Measurements from ENCODE around the gene SUPT7L. TPM values are rescaled to one million over a fixed set of nuclear protein-coding genes. Genes with fewer than 3 reads are reported as not detected.

The SUPT7L gene
- total RNA-seq, 1 donor: 38.4 TPM

DNA sequence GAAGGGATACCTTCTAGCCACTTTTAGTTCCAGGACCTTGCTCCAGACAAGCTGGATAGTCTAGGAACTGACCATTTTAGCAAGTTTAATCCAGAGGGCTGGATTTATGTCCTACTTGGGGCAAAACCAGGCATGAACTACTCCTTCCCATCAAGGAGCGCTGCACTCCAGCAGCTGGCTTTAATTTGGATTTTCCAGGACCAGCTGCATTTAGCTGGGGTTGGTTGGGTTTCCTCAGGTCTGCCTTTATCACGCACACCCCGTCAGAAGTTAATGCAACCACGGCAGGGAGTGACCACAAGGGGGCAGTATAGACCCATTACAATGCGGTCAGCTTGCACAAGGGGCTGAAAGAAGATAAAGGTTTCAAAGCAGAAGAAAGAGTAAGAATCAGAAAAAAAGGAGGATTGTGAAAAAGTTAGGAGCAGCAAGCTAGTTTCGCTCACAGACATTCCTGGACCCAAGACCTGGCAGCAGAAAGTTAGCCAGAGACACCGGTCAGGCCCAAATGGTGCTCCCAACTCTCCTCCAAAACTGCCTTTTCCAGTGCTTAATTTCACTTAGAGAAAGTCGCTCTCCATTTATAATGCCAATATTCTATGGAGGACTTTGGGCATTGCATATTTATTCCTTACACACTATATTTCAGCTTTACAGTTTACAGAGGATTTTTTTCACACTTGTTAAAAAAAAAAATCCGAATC, 40.4 kb upstream of the SUPT7L start:
- TF ChIP-seq, protein P1, sequence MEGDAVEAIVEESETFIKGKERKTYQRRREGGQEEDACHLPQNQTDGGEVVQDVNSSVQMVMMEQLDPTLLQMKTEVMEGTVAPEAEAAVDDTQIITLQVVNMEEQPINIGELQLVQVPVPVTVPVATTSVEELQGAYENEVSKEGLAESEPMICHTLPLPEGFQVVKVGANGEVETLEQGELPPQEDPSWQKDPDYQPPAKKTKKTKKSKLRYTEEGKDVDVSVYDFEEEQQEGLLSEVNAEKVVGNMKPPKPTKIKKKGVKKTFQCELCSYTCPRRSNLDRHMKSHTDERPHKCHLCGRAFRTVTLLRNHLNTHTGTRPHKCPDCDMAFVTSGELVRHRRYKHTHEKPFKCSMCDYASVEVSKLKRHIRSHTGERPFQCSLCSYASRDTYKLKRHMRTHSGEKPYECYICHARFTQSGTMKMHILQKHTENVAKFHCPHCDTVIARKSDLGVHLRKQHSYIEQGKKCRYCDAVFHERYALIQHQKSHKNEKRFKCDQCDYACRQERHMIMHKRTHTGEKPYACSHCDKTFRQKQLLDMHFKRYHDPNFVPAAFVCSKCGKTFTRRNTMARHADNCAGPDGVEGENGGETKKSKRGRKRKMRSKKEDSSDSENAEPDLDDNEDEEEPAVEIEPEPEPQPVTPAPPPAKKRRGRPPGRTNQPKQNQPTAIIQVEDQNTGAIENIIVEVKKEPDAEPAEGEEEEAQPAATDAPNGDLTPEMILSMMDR (IDR thresholded peaks at IDR 0.05; ENCODE audit: insufficient read depth, low read depth, low read length): peak; percentile 90
- DNase-seq (ENCODE audit: low read depth): peak; percentile 90
- no peak overlapping the region for H3K4me3 ChIP-seq (ENCODE audit: low read depth, low read length)

DNA sequence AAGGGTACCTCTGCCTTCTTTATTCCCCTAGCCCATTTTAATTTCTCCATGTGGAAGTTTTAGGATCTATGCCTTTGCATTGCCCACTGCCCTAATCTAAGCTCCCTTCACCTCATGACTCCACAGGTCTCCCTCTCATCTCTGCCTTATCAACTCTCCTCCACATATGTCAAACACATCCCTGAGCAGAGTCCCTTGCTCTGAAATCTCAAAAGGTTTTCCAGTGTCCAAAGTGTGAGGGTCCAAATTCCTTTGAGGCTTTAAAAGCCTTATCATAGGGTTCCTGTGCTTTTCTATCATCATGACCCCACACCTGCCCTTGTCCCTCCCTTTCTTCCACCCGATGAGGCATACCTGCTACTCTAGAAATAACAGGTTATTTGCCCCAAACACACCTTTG, 38.9 kb upstream of the SUPT7L start:
- DNase-seq (ENCODE audit: low read depth): no peak
- no peak overlapping the region for H3K4me3 ChIP-seq (ENCODE audit: low read depth, low read length)
- TF ChIP-seq, protein P1 (IDR thresholded peaks at IDR 0.05; ENCODE audit: insufficient read depth, low read depth, low read length): no peak

DNA sequence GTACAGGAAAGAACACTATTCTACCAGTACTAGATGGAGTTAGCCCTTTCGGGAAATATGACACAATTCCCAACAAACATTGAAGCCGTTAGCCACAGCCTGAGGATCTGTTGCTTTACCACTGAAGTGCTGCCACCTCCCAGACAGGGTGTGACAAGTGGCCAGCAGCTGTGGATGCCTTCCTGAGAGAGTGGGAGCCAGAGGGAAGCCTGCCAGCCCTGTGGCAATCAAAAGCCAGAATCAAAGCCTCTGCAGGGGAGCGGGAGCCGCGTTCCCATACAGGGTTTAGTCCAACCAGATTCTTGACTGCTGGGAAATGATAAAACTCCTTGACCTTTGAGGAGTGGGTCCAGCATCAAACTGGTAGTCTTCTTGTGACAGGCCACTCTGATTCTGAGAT, 38.3 kb upstream of the SUPT7L start:
- DNase-seq (ENCODE audit: low read depth): no peak
- TF ChIP-seq, protein P1 (IDR thresholded peaks at IDR 0.05; ENCODE audit: insufficient read depth, low read depth, low read length): no peak
- no peak overlapping the region for H3K4me3 ChIP-seq (ENCODE audit: low read depth, low read length)

DNA sequence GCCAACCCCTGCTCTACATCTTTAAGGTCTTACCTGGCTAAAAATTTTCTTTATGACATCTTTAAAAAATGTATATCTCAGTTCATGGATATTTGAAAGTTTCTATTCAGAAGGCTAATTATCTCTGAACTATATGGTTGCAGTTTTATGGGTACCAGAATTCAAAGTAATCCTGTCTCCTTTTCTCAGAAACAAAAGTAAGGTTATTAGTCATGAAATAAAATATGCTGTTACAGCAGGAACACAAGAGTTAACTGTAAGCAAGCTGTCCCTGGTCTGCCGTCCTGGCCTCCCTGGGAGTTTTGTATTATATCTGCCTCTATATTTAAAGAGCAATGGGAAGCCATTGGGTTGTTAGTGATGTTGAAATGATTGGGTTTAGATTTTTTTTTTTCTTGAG, 34.2 kb upstream of the SUPT7L start:
- TF ChIP-seq, protein P1 (IDR thresholded peaks at IDR 0.05; ENCODE audit: insufficient read depth, low read depth, low read length): no peak
- DNase-seq (ENCODE audit: low read depth): no peak
- no peak overlapping the region for H3K4me3 ChIP-seq (ENCODE audit: low read depth, low read length)

DNA sequence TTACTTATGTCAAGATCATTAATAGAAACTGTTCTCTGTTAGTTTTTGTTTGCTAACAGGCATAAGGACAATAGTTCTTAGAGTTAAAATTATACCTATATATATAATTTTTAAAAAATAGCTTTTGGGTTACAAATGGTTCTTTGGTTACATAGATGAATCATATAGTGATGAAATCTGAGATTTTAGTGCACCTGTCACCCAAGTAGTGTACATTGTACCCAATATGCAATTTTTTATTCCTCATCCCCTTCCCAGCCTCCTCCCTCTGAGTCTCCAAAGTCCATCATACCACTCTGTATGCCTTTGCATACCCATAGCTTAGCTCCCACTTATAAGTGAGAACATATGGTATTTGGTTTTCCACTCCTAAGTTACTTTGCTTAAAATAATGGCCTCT, 26.6 kb upstream of the SUPT7L start:
- DNase-seq (ENCODE audit: low read depth): no peak

DNA sequence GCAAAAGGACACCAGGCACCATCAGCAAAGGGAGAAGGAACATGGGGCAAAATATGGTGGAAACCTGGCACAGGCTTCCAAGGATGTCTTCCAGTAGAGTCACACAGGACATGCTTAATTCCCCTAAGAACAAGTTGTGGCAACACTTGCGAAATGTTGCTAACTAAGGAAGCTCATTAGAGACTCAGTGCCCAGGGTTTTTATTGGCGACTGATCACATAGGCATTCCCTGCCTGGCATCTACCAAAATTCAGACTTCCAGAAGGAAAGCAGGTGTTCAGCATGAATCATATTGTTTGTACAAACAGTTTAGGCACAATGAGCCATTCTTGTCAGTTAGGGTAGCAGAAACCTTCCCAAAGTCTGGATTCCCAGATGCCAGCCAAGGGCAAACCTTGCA, 26.0 kb upstream of the SUPT7L start:
- no peak overlapping the region for H3K4me3 ChIP-seq (ENCODE audit: low read depth, low read length)
- TF ChIP-seq, protein P1 (IDR thresholded peaks at IDR 0.05; ENCODE audit: insufficient read depth, low read depth, low read length): no peak
- DNase-seq (ENCODE audit: low read depth): no peak

More for the DNA sequence above, 26.6 kb upstream of the SUPT7L start:
- TF ChIP-seq, protein P1 (IDR thresholded peaks at IDR 0.05; ENCODE audit: insufficient read depth, low read depth, low read length): no peak
- no peak overlapping the region for H3K4me3 ChIP-seq (ENCODE audit: low read depth, low read length)

DNA sequence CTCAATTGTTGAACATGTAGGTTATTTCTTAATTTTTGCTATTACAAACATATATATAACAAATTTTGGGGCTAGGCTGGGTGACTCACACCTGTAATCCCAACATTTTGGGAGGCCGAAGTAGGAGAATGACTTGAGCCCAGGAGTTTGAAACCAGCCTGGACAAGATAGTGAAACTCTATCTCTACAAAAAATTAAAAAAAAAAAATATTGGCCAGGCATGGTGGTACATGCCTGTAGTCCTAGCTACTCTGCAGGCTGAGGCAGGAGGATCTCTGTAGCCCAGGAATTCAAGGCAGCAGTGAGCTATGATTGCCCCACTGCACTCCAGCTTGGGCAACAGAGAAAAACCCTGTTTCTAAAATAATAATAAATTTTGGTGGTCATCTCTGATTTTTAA, 23.8 kb upstream of the SUPT7L start:
- H3K4me3 ChIP-seq (ENCODE audit: low read depth, low read length): no peak overlapping the region
- TF ChIP-seq, protein P1 (IDR thresholded peaks at IDR 0.05; ENCODE audit: insufficient read depth, low read depth, low read length): no peak
- DNase-seq (ENCODE audit: low read depth): no peak
